ENCODE data around the gene PLXNB2.

Gene PLXNB2

GRCh38 chr22:50281957-50282356 is 25.5 kb downstream of the PLXNB2 start:
- no peak overlapping the region for H3K4me2 ChIP-seq (ENCODE audit: insufficient read depth, low read length)
- H3K4me3 ChIP-seq (ENCODE audit: low read depth in 1 of 2, low read length in 2 of 2), result no peak overlapping the region
- no peak overlapping the region for H3K9ac ChIP-seq (ENCODE audit: low read depth, low read length)
- no peaks in the 10 kb centered on the region for H3K4me1 ChIP-seq (ENCODE audit: insufficient read depth, low read length)
- no peak overlapping the region for H2AFZ ChIP-seq (ENCODE audit: low read depth, low read length)
- no peaks in the 10 kb centered on the region for H3K36me3 ChIP-seq (ENCODE audit: insufficient read depth, low read length)
- no peaks in the 10 kb centered on the region for H3K79me2 ChIP-seq (ENCODE audit: insufficient read depth, low read length)
- H3K9me3 ChIP-seq (ENCODE audit: insufficient read depth, low read length, severe bottlenecking), result no peaks in the 10 kb centered on the region
- no peaks in the 10 kb centered on the region for H4K20me1 ChIP-seq (ENCODE audit: insufficient read depth, low read length)
- ATAC-seq (ENCODE audit: insufficient read depth, low read depth), result no peak
- DNase-seq, result no peak
- no peaks in the 10 kb centered on the region for H3K27me3 ChIP-seq (ENCODE audit: insufficient read depth, low read length, poor library complexity)
- no peak overlapping the region for H3K27ac ChIP-seq (ENCODE audit: low read length)
- TF ChIP-seq EZH2 (IDR thresholded peaks at IDR 0.05; ENCODE audit: borderline replicate concordance, low read depth, low read length, severe bottlenecking) (no peak), CTCF (IDR thresholded peaks at IDR 0.05; ENCODE audit: borderline replicate concordance, extremely low read depth, low read length, poor library complexity, severe bottlenecking) (no peak)

- Histone ChIP-seq H3K4me2 (ENCODE audit: insufficient read depth, low read length) (no peak overlapping the region), H4K20me1 (ENCODE audit: insufficient read depth, low read length) (no peaks in the 10 kb centered on the region), H3K79me2 (ENCODE audit: insufficient read depth, low read length) (no peaks in the 10 kb centered on the region), H3K27ac (ENCODE audit: low read length) (no peak overlapping the region), H3K4me1 (ENCODE audit: insufficient read depth, low read length) (no peaks in the 10 kb centered on the region), H3K27me3 (ENCODE audit: insufficient read depth, low read length, poor library complexity) (no peaks in the 10 kb centered on the region), H3K9ac (ENCODE audit: low read depth, low read length) (no peak overlapping the region), H3K4me3 (ENCODE audit: low read depth in 1 of 2, low read length in 2 of 2) (no peak overlapping the region), H3K9me3 (ENCODE audit: insufficient read depth, low read length, severe bottlenecking) (no peaks in the 10 kb centered on the region), H2AFZ (ENCODE audit: low read depth, low read length) (no peak overlapping the region), H3K36me3 (ENCODE audit: insufficient read depth, low read length) (no peaks in the 10 kb centered on the region)
- DNase-seq (no peak), ATAC-seq (ENCODE audit: insufficient read depth, low read depth) (no peak)
- no peak for TF ChIP-seq CTCF (IDR thresholded peaks at IDR 0.05; ENCODE audit: borderline replicate concordance, extremely low read depth, low read length, poor library complexity, severe bottlenecking)
Observed at GRCh38 chr22:50281384-50281760, 26.1 kb downstream of the PLXNB2 start.

- ATAC-seq (ENCODE audit: insufficient read depth, low read depth) (no peak), DNase-seq (no peak)
- Histone ChIP-seq H3K27me3 (ENCODE audit: insufficient read depth, low read length, poor library complexity) (no peaks in the 10 kb centered on the region), H2AFZ (ENCODE audit: low read depth, low read length) (no peak overlapping the region), H3K79me2 (ENCODE audit: insufficient read depth, low read length) (no peaks in the 10 kb centered on the region), H3K4me1 (ENCODE audit: insufficient read depth, low read length) (no peaks in the 10 kb centered on the region), H3K4me2 (ENCODE audit: insufficient read depth, low read length) (no peak overlapping the region), H3K9ac (ENCODE audit: low read depth, low read length) (no peak overlapping the region), H3K36me3 (ENCODE audit: insufficient read depth, low read length) (no peaks in the 10 kb centered on the region), H3K9me3 (ENCODE audit: insufficient read depth, low read length, severe bottlenecking) (no peaks in the 10 kb centered on the region), H3K4me3 (ENCODE audit: low read depth in 1 of 2, low read length in 2 of 2) (no peak overlapping the region), H3K27ac (ENCODE audit: low read length) (no peak overlapping the region), H4K20me1 (ENCODE audit: insufficient read depth, low read length) (no peaks in the 10 kb centered on the region)
- TF ChIP-seq EZH2 (IDR thresholded peaks at IDR 0.05; ENCODE audit: borderline replicate concordance, low read depth, low read length, severe bottlenecking), result no peak
- no peak for TF ChIP-seq CTCF (IDR thresholded peaks at IDR 0.05; ENCODE audit: borderline replicate concordance, extremely low read depth, low read length, poor library complexity, severe bottlenecking)
Observed at GRCh38 chr22:50280708-50281383, 26.6 kb downstream of the PLXNB2 start.

Data from DND-41 (cell line).